HepG2 (cell line): ENCODE data around the gene UBL4B. TPM values are rescaled to one million over a fixed set of nuclear protein-coding genes. Genes with fewer than 3 reads are reported as not detected.

Source experiments
- ATAC-seq: fragments of 200-7000 bp; cut with Tn5 transposase; 3 replicates; pipeline ENCODE4 v1.9.1; 2020; ENCODE audit warnings: mild to moderate bottlenecking, moderate library complexity
- BruUV-seq: library from RNA; stranded (reverse); fragments of 400-500 nt; replicated peaks from 2 replicates; lab custom pipeline; 2021; lab: Mats Ljungman, UMichigan
- CTCF ChIA-PET: fragments of 300-600 bp; formaldehyde crosslinking; extraction: SDS; loops from one replicate; lab custom pipeline; 2021; ENCODE audit warnings: low total read pairs, inconsistent platforms, low intra/inter-chr PET ratio; lab: Yijun Ruan, JAX
- POLR2A ChIA-PET: fragments of 350-600 bp; sonication (Branson Sonifier 250); formaldehyde crosslinking; loops from one replicate; lab custom pipeline; 2020; ENCODE audit warnings: antibody characterized with exemption, inconsistent platforms; lab: Yijun Ruan, JAX
- DNase-seq: peaks from one replicate; pipeline ENCODE4 v3.0.0-alpha.2; 2015; ENCODE audit warnings: low spot score
- FAIRE-seq: peaks from 3 replicates; lab custom pipeline; 2011; peaks lifted over from hg19 to GRCh38; lab: Jason Lieb, UNC
- H2AFZ ChIP-seq: one replicate; pipeline ENCODE4 v1.6.1; 2011; ENCODE audit warnings: low read length, inconsistent platforms
- H3K27ac ChIP-seq: fragments of 300-600 bp; 3 replicates; pipeline ENCODE4 v1.8.0; 2011; ENCODE audit warnings: mixed run types, mild to moderate bottlenecking, mixed read lengths, low read length, inconsistent platforms; ENCODE audit not compliant: insufficient read depth; ENCODE audit errors: extremely low read length
- H3K27me3 ChIP-seq, 2 experiments: fragments of 200-600 bp in 1 of 2; 2 replicates in 1 of 2; 3 replicates in 1 of 2; pipeline versions ENCODE4 v1.6.0 to v1.8.0; 2011; ENCODE audit warnings: low read length in 2 of 2, mild to moderate bottlenecking in 2 of 2, moderate library complexity in 2 of 2, inconsistent platforms in 1 of 2; ENCODE audit not compliant: insufficient read depth in 2 of 2, control insufficient read depth in 1 of 2
- H3K36me3 ChIP-seq, 2 experiments: fragments of 200-600 bp in 1 of 2; replicated peaks in 1 of 2; 2 replicates in 1 of 2; 3 replicates in 1 of 2; pipeline versions ENCODE4 v1.5.1 to v1.8.0; 2011; ENCODE audit warnings: low read length in 2 of 2, inconsistent platforms in 1 of 2; ENCODE audit not compliant: insufficient read depth in 2 of 2, control insufficient read depth in 1 of 2
- H3K4me1 ChIP-seq: 2 replicates; pipeline ENCODE4 v1.5.1; 2012; ENCODE audit warnings: low read length, inconsistent platforms; ENCODE audit not compliant: insufficient read depth
- H3K4me2 ChIP-seq: 2 replicates; pipeline ENCODE4 v1.6.0; 2011; ENCODE audit warnings: low read depth, low read length, inconsistent platforms
- H3K4me3 ChIP-seq, 3 experiments: fragments of 200-600 bp in 1 of 3; sonication (generic), shearing (Covaris generic) in 1 of 3; replicated peaks in 1 of 3; 2 replicates each; pipeline ENCODE4 v1.5.1; 2011 to 2016; ENCODE audit warnings: low read length in 3 of 3, inconsistent platforms in 2 of 3, low read depth in 2 of 3, mild to moderate bottlenecking in 2 of 3, control low read depth in 1 of 3, mixed read lengths in 1 of 3; ENCODE audit not compliant: insufficient read depth in 1 of 3
- H3K79me2 ChIP-seq: one replicate; pipeline ENCODE4 v1.6.1; 2011; ENCODE audit warnings: low read length, inconsistent platforms; ENCODE audit not compliant: insufficient read depth
- H3K9ac ChIP-seq: 2 replicates; pipeline ENCODE4 v1.6.0; 2011; ENCODE audit warnings: mild to moderate bottlenecking, low read depth, low read length, inconsistent platforms; ENCODE audit not compliant: insufficient read depth
- H3K9me3 ChIP-seq: 2 replicates; pipeline ENCODE4 v1.5.1; 2012; ENCODE audit warnings: mild to moderate bottlenecking, low read length
- H4K20me1 ChIP-seq: 2 replicates; pipeline ENCODE4 v1.6.0; 2011; ENCODE audit warnings: inconsistent platforms, mild to moderate bottlenecking, low read length, moderate library complexity; ENCODE audit not compliant: insufficient read depth
- FOXP4 ChIP-seq: sonication (generic); formaldehyde crosslinking; IDR thresholded peaks from 2 replicates; pipeline ENCODE4 v1.4.0; 2020; ENCODE audit warnings: missing genetic modification reagents
- GABPA ChIP-seq, 2 experiments: IDR thresholded peaks; 2 replicates each; pipeline ENCODE4 v1.6.1; 2011 to 2016; ENCODE audit warnings: low read depth in 2 of 2, low read length in 1 of 2, missing biosample characterization in 1 of 2, missing genetic modification characterization in 1 of 2
- HNF4G ChIP-seq, 2 experiments: sonication (generic) in 1 of 2; formaldehyde crosslinking in 1 of 2; IDR thresholded peaks; 2 replicates each; pipeline versions ENCODE4 v1.4.0 to v1.6.1; 2011 to 2020; ENCODE audit warnings: borderline replicate concordance in 2 of 2, low read depth in 2 of 2, mild to moderate bottlenecking in 2 of 2, low read length in 1 of 2, missing genetic modification reagents in 1 of 2, moderate library complexity in 1 of 2
- PRDM4 ChIP-seq: sonication (generic); formaldehyde crosslinking; IDR thresholded peaks from 2 replicates; pipeline ENCODE4 v1.9.0; 2021; ENCODE audit warnings: missing genetic modification reagents, borderline replicate concordance
- RCOR2 ChIP-seq: IDR thresholded peaks from 2 replicates; pipeline ENCODE4 v1.6.1; 2016; ENCODE audit warnings: missing biosample characterization, missing genetic modification reagents
- SNRNP70 ChIP-seq: fragments of 200-400 bp; formaldehyde crosslinking; IDR thresholded peaks from 2 replicates; pipeline ENCODE4 v1.6.1; 2017; ENCODE audit warnings: mild to moderate bottlenecking, low read depth, low read length, moderate library complexity
- THAP11 ChIP-seq: IDR thresholded peaks from 2 replicates; pipeline ENCODE4 v1.6.1; 2016; ENCODE audit warnings: missing biosample characterization, missing genetic modification reagents
- TP53 ChIP-seq: sonication (generic); formaldehyde crosslinking; conservative IDR thresholded peaks from 2 replicates; pipeline ENCODE4 v1.4.0; 2020; ENCODE audit warnings: missing genetic modification reagents
- ZKSCAN8 ChIP-seq: IDR thresholded peaks from 2 replicates; pipeline ENCODE4 v1.6.1; 2016; ENCODE audit warnings: borderline replicate concordance, missing genetic modification reagents, missing compliant biosample characterization
- ZNF207 ChIP-seq: fragments of 450-650 bp; IDR thresholded peaks from 2 replicates; pipeline ENCODE4 v1.6.1; 2016; ENCODE audit warnings: antibody characterized with exemption, borderline replicate concordance
- ZNF264 ChIP-seq: sonication (generic); formaldehyde crosslinking; IDR thresholded peaks from 2 replicates; pipeline ENCODE4 v1.4.0; 2020; ENCODE audit warnings: missing genetic modification reagents
- ZNF883 ChIP-seq: sonication (generic); formaldehyde crosslinking; IDR thresholded peaks from 2 replicates; pipeline ENCODE4 v1.5.1; 2020; ENCODE audit warnings: mild to moderate bottlenecking, missing genetic modification reagents; ENCODE audit errors: not compliant biosample characterization
- WGBS: methylation state at CpG from one replicate; pipeline ENCODE4 v1.1.6; 2017; ENCODE audit warnings: low lambda C conversion rate; 5-methylcytosine and 5-hydroxymethylcytosine counted together
- in situ Hi-C: cut with HindIII; loops from 2 replicates; pipeline ENCODE4 v1.10.0; 2017; ENCODE audit warnings: low pct_unique_long_range_greater_than_20kb; ENCODE audit not compliant: extremely low pct_ligation_motif_present
- intact Hi-C: fragments of 100-400 bp; cut with micrococcal nuclease; formaldehyde crosslinking; loops from one replicate; pipeline ENCODE4 v1.10.0; 2022; ENCODE audit not compliant: unreplicated experiment
- polyA plus RNA-seq, 8 experiments: library from polyadenylated mRNA; depleted of rRNA in 3 of 8; stranded (reverse) in 7 of 8; unstranded in 1 of 8; fragments of >200 nt; fragmentation: Illumina TruSeq in 4 of 8; extraction: Trizol in 4 of 8; gene quantifications; 2 replicates each; pipeline versions ENCODE4 v1.2.1 to v1.2.3, GENCODE V29; 2011 to 2016; ENCODE audit warnings: low read depth in 4 of 8, missing spikeins in 1 of 8, mixed read lengths in 1 of 8; ENCODE audit not compliant: insufficient read depth in 1 of 8
- total RNA-seq, 5 experiments: library from RNA; depleted of rRNA; stranded (reverse); fragments of >200 nt; fragmentation: Illumina TruSeq; extraction: Trizol; gene quantifications; 2 replicates each; pipeline ENCODE4 v1.2.3, GENCODE V29; 2016; ENCODE audit warnings: low read depth in 1 of 5
- TF ChIP-seq, protein P1 (sequence below): sonication (generic); formaldehyde crosslinking; IDR thresholded peaks from 2 replicates; pipeline ENCODE4 v1.4.0; 2020; ENCODE audit warnings: missing genetic modification reagents, mild to moderate bottlenecking, borderline replicate concordance
- TF ChIP-seq, protein P2 (sequence below): IDR thresholded peaks from 2 replicates; pipeline ENCODE4 v1.6.1; 2016; ENCODE audit warnings: control low read depth

Gene UBL4B
- total and polyA plus RNA-seq, 2 of the 13 experiments (the other 11 are each of a cell fraction or from before 2014, with no cell fraction given) = not detected

GRCh38 chr1:110085671-110086070 is 26.6 kb upstream of the UBL4B start:
- H4K20me1 ChIP-seq = no peaks in the 10 kb centered on the region
- ChIA-PET CTCF (no interaction called here), POLR2A (no interaction called here)
- no peak overlapping the region for H2AFZ ChIP-seq
- no peaks in the 10 kb centered on the region for H3K36me3 ChIP-seq
- DNase-seq (no peak), ATAC-seq (no peak), FAIRE-seq (no peak)
- 25% methylated on average over 3 of the region's 5 CpGs for WGBS
- no peak overlapping the region for H3K4me2 ChIP-seq
- H3K27me3 ChIP-seq = peaks cover 5 to 59% of the 10 kb centered on the region in 2 experiments; a peak in 3 of 5 replicates
- no TSS peak for BruUV-seq
- H3K9me3 ChIP-seq = no peaks in the 10 kb centered on the region
- in situ Hi-C loops = no loop called here
- intact Hi-C loops = no loop called here
- H3K27ac ChIP-seq = no peak overlapping the region
- no peak overlapping the region for H3K4me3 ChIP-seq
- H3K79me2 ChIP-seq = no peaks in the 10 kb centered on the region
- H3K9ac ChIP-seq = no peak overlapping the region
- H3K4me1 ChIP-seq = peaks cover 14% of the 10 kb centered on the region; the same call in 1 of the 2 replicates
- TF ChIP-seq HNF4G (IDR thresholded peaks at IDR 0.05; ENCODE audit: borderline replicate concordance, low read depth, low read length) (no peak), HNF4G (CRISPR knock-in tag; IDR thresholded peaks at IDR 0.05; ENCODE audit: borderline replicate concordance, low read depth) (no peak), ZNF207 (no peak), ZNF264 (CRISPR knock-in tag) (no peak), RCOR2 (CRISPR knock-in tag) (no peak), GABPA (IDR thresholded peaks at IDR 0.05; ENCODE audit: low read depth, low read length) (no peak), GABPA (CRISPR knock-in tag; IDR thresholded peaks at IDR 0.05; ENCODE audit: low read depth) (no peak), PRDM4 (CRISPR knock-in tag) (no peak), FOXP4 (CRISPR knock-in tag) (no peak), THAP11 (CRISPR knock-in tag) (no peak), SNRNP70 (no peak), ZNF883 (CRISPR knock-in tag) (no peak), ZKSCAN8 (CRISPR knock-in tag) (no peak), TP53 (no peak)
- TF ChIP-seq, protein P1, sequence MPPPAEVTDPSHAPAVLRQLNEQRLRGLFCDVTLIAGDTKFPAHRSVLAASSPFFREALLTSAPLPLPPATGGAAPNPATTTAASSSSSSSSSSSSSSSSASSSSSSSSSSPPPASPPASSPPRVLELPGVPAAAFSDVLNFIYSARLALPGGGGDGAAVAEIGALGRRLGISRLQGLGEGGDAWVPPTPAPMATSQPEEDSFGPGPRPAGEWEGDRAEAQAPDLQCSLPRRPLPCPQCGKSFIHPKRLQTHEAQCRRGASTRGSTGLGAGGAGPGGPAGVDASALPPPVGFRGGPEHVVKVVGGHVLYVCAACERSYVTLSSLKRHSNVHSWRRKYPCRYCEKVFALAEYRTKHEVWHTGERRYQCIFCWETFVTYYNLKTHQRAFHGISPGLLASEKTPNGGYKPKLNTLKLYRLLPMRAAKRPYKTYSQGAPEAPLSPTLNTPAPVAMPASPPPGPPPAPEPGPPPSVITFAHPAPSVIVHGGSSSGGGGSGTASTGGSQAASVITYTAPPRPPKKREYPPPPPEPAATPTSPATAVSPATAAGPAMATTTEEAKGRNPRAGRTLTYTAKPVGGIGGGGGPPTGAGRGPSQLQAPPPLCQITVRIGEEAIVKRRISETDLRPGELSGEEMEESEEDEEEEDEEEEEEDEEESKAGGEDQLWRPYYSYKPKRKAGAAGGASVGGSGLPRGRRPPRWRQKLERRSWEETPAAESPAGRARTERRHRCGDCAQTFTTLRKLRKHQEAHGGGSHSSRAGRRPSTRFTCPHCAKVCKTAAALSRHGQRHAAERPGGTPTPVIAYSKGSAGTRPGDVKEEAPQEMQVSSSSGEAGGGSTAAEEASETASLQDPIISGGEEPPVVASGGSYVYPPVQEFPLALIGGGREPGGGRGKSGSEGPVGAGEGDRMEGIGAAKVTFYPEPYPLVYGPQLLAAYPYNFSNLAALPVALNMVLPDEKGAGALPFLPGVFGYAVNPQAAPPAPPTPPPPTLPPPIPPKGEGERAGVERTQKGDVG = no peak
- TF ChIP-seq, protein P2, sequence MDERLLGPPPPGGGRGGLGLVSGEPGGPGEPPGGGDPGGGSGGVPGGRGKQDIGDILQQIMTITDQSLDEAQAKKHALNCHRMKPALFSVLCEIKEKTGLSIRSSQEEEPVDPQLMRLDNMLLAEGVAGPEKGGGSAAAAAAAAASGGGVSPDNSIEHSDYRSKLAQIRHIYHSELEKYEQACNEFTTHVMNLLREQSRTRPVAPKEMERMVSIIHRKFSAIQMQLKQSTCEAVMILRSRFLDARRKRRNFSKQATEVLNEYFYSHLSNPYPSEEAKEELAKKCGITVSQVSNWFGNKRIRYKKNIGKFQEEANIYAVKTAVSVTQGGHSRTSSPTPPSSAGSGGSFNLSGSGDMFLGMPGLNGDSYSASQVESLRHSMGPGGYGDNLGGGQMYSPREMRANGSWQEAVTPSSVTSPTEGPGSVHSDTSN (CRISPR knock-in tag) = no peak
